ENCODE data around the gene SLC7A11. TPM values are rescaled to one million over a fixed set of nuclear protein-coding genes. Genes with fewer than 3 reads are reported as not detected.
A peak's percentile ranks its signal among the peaks of the same experiment; 100 is the strongest.

Gene SLC7A11
- total RNA-seq (2014; rRNA removed; shearing (Covaris generic)): 6.1 and 7.1 TPM in 2 replicates

DNA sequence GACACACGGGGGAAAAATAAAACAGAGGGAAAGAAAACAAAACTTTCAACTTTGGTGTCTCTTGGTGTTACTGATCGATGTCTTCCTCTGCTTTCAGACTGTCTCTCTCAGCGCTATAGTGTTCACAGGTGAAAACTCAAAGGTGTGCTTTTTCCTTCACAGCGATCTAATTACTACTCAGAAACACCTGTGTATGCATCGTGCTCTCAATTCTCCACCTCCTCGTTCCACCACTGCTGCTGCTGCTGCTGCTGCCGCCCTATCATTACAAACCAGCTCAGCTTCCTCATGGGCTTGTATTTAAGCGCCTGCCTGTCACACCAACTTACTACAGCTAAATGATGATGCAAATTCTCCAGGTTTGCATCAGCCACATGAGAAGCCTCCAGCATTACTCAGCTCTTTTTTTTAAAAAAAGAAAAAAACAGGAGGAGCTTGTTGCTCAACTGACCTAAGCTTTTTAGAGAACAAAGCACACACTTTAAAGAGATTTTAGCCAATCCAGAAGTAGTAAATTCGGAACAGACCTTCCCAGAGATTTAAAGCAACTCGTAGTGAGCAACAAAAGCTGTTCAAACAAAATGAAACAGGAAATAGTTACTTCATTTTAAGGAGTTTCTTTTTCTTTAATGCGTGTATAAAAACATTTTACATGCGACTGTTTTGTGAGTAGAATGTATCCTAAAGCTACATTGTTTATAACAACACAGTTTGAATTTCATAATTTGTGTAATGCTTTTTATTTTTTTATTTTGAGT lies at the start of gene SLC7A11:
SLC7A11 (minus strand) TSS at position 274 of the 758 bp plus-strand sequence. CDS start 280 bp downstream, outside the sequence.
- peak; percentile 95 for DNase-seq (ENCODE audit: low read depth)

DNA sequence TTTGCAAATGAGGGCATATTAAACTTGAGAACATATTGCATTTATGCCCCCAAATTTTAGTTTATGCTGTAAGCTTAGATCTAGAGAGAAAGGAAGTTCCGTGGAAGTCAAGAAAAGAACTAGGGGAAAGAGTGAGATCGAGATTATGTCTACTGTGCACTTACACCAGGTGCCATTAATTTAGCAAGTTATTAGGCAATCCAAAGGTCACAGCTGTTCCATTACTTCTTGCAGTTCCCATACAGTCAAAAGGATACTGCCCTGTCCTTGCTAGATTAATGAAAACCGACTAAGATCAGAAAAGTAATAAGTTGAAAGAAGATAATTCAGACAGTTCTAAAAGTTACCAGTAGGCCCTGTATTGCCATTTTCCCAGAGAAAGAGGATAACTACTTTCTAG lies 49.3 kb upstream of the SLC7A11 start:
- DNase-seq (ENCODE audit: low read depth): no peak

DNA sequence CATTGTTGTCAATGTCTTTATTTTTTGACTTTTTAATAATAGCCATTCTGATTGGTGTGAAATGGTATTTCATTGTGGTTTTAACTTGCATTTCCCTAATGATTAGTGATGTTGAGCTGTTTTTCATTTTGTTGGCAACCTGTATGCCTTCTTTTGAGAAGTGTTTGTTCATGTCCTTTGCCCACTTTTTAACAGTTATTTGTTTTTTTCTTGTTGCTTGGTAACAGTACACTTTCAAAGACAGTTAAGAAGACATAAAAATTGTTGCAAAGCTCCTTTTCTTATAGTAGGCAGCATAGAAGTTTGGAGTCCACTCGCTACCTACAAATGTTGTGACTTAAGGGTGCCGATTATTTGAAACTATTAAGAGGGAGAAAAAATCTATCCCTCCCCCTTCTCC lies 48.7 kb upstream of the SLC7A11 start:
- DNase-seq (ENCODE audit: low read depth): no peak

DNA sequence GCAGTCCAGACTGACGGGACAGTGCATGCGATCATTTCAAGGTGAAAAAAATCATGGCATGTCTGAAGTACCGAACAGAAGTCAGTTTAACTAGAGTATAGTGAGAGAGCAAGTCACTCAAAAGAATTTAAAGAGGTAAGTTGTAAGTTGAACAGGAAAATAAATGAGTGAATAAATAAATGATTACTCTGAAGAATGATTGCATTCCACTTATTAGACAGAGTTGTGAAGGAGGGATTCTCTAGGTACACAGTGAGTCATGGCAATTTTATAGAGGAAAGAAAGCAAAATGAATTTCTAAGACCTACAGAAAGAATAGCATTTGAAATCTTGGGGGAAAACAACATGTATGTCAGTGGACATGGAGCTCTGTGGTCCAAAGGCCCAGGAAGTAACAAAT lies 37.1 kb upstream of the SLC7A11 start:
- DNase-seq (ENCODE audit: low read depth): no peak

DNA sequence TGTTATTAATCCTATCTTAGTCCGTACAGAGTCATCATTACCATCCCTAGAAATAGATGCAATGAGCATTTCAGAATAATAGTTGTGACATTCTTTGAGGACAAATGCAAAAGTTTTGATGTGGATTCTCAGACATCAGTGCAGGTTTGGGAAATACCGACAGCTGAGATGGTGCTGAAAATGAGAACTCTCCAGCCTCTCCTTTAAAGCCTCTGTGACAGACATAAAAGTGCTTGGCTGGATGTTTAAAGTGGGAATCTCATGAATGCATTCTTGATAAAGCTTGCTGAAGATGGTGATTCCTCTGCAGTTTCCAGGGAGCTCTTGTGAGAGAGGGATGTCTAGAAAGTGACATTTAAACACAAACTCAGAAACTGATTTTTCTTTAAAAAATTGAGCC lies 35.0 kb upstream of the SLC7A11 start:
- no peak for DNase-seq (ENCODE audit: low read depth)

DNA sequence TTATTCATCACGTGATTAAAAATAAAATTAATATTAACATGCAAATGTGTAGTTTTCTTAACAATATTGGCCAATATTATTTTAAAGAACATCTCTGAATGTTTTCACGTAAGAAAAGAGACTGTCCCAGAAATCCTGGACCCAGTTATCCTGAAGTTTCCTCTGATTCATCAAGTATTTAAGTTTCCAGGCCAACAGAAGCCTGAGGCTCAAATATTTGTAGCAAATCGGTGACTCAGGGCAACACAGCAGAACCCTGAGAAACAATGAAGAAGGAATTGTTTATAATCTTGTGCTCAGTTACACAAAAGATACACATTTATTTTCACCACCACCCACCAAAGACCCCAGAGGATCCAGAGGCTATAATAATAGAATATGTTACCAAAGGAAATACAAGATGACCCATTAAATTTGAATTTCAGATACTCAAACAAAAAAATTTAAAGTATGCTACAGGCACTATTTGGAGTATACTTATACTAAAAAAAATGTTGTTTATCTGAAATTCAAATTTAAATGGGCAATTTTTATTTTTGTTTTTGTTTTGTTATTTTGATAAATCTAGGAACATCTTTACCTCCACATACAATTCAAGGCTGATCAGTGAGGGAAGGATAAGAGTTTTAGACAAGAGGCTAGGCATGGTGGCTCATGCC lies 33.9 kb upstream of the SLC7A11 start:
- peak; percentile 71 for DNase-seq (ENCODE audit: low read depth)

DNA sequence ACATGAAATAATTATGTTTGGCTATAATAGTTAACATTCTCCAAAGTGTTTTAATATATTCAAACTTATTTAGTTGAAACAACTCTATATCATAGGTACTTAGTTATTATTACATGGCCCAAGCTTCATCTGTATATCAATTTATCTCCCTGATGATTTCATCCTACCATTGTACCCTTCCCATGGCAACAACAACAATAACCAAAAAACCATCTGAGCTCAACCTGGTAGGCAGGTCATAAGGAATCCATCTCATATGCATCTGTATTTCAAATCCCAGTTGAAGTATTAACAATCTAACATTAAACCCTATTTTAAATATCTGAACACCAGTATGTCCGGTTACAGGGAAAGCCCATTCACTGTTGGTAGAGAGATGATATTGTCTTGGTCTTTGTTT lies 33.1 kb upstream of the SLC7A11 start:
- DNase-seq (ENCODE audit: low read depth): no peak

DNA sequence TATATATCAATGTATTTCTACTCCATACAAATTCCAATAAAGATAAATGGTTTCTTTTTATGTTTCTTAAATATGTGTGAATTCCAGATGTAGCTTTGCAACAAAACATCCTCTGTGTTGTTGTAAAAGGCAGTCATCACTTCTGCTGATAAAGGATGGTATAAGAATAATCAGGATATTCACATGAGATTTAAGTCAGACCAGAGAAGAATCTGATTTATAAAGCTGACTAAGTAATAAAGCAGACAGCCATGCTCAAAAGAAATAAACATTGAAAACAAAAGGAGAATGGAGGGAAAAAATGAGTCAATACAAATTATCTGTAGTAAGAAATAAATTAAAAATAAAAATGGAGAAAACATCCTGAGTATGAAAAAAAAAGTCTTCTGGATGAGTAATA lies 27.0 kb upstream of the SLC7A11 start:
- peak; percentile 6 for DNase-seq (ENCODE audit: low read depth)

DNA sequence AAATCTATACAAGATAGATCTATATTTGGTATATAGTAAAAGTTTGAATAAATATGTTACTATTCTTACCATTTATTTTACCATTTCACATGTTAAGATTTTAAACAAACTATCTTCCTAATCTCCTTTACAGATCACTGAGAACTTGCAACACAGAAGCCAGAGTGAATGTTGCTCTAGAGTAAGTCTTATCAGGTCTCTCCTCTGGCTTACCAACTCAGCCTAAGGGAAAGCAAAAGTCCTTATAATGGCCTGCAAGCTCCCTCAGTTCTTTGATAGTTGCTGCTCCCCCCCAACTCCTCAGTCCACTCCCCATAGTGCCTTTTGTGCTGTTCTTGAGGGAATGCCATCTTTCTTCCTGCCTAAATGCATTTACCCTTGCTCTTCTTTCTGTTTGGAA lies 25.7 kb upstream of the SLC7A11 start:
- DNase-seq (ENCODE audit: low read depth): no peak

DNA sequence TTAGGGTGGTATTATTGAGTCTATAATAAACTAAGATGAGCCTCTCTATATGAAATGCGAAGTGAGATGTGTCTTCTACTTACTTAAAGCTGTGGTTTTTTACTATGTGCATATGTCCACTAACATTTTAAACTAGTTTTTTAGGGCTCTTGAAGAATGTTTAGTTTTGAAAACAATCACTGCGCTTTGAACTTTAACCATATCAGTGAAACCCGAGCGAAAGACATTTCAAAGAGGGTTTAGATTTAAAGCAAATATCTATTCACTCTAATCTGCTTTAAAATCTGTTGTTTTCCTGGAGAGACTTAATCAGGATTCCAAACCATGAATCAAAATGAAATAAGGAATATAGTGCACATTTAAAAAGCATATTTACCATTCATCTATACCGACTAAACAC lies 24.8 kb upstream of the SLC7A11 start:
- no peak for DNase-seq (ENCODE audit: low read depth)

DNA sequence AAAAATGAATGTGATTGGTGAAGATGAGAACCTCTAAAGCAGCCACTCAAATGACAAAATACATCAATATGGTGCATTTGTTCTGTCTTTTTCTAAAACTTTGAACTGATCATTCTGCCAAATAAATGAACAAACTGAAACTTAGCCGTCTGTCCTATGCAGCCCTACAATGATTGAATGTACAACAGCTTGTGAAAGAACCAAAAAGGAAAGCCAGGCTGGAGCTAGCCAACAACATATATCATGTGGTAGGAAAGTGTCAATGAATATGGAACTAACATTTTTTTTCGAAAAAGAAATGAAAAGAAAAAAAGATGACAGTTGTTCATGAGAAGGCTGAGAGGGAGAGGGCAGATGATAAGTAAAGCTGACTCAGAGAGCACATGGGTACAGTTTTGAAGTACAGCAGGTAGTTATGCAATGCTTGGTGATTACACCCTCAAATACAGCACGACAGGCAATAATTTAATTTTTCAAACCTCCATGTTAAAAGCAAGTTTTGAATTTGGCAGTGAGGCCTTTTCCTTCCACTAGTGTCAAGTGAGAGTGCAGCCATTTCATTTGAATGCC lies 21.2 kb upstream of the SLC7A11 start:
- DNase-seq (ENCODE audit: low read depth): no peak

DNA sequence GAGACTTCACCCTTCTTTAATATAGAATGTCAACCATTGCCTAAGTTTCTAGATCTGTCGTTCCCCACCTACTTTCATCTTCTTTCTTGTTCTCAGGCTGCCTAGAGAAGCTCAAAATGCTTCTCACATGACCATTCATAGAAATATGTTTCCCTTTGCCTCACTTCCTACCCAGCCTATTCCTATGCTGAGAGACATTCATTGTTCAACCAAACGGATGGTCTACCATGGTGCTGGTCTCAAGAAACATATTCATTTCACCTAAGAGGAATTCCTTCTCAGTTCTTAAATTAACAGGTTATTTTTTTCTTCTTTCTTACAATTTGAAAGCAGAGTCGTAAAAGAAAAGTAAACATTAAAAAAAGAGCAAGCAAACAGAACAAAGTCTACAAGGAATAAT lies 20.3 kb upstream of the SLC7A11 start:
- no peak for DNase-seq (ENCODE audit: low read depth)

DNA sequence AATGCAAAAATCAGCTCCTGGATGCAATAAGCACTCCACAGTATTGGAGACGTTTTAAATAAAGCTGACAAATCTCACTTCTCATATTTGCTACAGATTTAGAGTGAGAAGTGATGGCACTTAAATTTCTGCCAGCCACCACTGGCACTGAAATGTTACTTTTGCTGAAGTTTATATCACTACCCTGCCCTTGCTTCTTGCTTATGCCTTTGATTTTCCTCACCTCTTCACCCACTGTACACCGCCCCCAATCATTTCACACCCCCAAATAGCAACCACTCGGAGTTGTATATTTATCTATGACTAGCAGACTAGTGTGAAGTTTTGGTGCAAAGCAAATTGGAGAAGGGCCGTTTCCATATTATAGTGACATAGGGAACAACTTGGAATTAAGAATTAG lies 19.9 kb upstream of the SLC7A11 start:
- DNase-seq (ENCODE audit: low read depth): no peak

DNA sequence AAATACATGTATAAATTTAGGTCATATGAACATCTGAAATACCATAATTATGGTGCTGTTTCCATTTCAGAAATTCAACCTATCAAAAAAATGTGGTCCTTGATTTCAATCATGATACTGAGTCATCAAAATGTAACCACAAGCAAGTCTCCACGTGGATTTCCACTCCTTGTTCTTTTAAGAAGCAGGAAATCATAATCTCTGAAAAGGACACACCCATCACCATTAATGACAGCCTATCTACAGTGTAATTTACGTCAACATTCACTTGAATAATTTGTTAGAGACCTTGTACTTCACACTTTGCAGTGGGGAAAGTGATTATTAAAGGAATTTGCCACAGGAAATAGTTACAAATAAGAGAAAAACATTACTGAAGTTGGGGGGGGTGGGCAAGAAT lies 17.7 kb upstream of the SLC7A11 start:
- DNase-seq (ENCODE audit: low read depth): peak; percentile 54

DNA sequence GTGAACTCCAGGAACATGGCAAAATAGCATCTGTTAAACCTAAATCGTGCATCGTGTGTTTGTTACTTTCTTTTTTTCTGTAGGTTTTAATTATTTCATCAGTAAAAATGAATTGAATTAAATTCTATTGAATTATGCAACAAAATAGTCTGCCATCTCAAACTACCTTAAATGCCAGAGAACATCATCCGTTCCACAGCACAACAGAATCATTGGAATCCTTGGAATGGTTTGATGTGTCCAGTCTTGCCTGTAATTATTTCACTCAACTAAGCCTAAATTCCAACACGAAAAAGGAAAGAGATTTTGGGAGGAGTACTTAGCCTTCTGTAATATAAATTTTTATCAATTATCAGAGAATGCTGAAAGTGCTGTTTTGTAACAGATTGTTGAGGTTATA lies 17.1 kb upstream of the SLC7A11 start:
- no peak for DNase-seq (ENCODE audit: low read depth)

DNA sequence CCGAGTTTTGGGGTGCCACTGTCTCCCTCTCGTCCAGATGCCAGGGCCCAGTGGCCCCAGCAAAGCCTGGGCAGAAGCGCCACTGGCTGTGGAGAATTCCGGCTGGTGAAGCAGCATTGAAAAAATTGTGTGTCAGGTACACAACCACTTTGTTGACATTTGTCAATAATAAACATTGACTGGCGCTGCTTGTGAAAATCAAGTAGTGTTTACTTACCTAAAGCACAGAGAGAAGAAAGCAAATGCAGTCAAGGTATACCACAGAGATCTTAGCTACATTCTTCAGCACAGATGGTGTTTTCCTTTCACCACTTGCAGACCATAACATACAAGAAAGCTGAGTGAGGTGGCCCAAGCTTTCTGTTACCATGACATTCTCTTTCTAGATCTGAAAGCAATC lies 14.5 kb upstream of the SLC7A11 start:
- no peak for DNase-seq (ENCODE audit: low read depth)

DNA sequence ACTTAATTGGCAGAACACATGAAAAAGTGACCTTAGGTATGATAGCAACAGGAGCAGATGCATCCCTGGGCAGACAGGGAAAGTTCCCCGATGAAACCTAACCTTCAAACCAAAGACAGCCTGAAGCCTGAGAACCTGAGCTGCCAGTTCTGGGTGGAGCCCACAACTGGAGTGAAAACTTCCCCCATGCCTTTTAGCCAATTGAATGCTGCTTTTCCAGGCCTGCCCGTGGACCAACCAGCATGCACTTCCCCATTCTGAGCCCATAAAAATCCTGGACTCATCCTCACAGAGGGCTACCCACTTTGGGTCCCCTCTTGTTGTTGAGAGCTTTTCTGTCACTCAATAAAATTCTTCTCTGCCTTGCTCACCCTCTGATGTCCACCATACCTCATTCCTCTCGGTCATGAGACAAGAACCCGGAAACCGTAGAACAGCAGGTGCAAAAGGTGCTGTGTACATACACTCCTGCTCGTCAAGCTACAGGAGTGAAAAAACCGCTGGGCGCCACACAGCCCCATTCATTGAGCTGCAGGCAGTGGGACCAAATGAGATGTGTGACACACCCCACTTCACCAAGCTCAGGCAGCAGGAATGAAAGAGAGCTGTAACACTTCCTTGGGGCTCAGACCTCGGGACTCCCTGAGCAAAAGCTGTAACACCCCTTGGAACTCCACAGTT lies 13.9 kb upstream of the SLC7A11 start:
- no peak for DNase-seq (ENCODE audit: low read depth)

DNA sequence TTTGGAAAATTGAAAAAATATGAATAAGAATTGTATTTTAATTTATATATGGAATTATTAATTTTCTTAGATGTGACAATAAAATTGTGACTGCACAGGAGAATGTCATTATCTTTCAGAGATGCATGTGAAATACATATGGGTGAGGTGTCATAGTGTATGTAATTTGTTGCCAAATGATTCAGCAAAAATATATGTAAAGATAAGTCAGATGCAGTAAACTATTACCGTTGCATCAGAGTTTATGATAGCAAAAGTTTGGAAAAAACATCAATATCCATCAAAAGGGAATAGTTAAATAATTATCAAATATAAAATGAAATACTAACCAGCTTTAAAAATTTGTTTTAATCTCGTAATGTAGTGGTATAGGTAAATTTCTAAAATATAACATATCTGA lies 10.4 kb upstream of the SLC7A11 start:
- DNase-seq (ENCODE audit: low read depth): no peak

DNA sequence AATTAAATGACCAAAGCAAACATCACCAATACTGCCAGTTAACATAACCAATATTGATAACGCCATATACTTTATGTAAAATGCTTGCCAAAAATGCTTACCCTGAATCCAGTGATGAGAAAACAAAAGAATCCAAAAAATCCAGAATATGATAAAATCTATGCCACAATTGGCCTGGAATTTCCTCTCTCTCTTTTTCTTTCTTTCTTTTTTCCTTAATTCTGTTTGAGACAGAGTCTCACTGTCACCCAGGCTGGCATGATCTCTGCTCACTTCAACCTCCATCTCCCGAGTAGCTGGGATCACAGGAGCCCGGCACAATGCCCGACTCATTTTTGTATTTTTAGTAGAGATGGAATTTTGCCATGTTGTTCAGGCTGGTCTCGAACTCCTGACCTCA lies 9.8 kb upstream of the SLC7A11 start:
- no peak for DNase-seq (ENCODE audit: low read depth)

DNA sequence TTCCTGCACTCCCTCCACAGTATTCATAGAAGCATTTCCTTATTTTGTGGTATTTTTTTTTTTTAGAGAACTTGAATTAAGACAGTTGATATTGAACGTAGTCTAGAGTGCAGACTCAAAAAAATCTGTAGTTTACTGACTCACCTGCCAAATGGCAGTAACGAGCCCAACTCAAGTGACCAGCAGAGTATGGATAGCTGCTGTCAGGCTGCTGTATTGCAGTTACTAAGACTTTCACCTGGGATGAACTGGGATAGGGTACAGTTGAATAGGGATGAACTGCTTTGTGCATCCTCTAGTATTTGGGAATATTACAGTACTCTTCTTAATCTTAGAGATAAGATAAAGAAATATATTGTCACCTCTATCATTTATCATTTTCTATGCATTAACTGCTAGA lies 7.0 kb upstream of the SLC7A11 start:
- DNase-seq (ENCODE audit: low read depth): no peak

DNA sequence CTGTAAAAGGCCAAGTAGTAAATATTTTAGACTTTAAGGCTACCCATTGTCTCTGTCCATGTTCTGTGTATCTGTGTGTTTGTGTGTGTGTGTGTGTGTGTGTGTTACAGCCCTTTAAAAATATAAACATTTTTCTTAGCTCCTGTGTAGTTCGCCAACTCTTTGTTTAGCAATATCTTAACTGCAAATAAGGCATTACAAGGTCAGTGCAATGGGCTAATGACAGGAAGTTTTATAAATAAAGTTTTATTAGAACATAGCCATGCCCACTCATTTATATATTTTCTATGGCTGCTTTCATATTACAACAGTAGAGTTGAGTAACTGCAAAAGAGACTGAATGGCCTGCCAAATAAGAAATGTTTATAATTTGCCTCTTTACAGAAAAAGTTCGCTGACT lies 5.9 kb upstream of the SLC7A11 start:
- no peak for DNase-seq (ENCODE audit: low read depth)

DNA sequence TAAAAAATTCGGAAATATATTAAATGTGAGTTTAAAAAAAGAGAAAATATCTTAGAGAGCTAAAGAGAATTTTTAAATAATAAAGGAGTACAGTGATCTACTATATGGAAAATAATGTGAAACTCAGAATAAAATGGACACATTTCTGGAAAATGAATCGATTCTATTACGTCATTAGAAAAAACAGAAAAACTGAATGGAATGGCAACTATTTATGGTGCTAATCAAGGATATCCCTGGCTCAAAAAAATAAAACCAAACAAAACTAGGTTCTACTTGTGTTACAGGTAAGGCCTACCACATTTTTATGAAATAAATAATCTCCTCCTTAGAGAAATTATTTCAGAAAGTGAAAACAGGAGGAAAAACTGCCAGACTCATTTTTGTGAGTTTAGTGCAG lies 5.5 kb upstream of the SLC7A11 start:
- no peak for DNase-seq (ENCODE audit: low read depth)

DNA sequence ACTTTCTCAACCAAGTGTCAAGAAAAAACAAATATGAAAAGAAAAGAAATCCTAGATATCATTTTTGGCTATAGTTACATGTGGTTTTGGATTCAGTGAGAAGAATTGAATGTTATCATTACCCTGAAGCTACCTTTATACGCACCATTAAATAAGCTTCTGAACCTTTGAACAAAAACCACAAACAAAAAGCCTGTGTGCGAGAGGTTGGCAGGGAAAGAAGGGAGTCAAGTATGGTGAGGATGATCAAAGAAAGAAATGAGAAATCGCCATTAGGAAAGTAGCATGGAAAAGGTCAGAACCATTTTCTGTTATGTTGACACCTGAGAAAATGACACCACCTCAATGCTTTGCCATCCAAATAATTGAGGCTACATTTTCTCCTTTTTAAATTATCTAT lies 1.2 kb upstream of the SLC7A11 start:
- peak; percentile 58 for DNase-seq (ENCODE audit: low read depth)
